ENCODE measurements around the gene NEGR1.

NEGR1 gene

DNA sequence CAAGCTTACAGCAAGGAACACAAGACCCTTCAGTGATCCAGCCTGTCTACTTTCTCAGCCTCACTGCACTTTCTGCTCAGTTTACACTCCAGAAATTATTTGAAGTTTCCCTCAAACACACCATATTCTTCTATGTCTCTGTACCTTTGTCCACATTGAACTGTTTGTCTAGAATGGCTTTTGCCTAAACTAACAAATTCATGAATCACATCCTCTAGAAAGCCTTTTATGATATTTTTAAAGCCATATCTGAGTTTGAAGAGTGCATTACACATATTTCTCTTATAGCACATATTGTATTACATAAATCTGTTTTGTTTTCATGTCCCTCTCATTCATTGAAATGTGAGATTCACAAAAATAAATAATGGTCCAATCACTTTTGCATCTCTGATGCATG, 755.5 kb downstream of the NEGR1 start:
- DNase-seq, result no peak

DNA sequence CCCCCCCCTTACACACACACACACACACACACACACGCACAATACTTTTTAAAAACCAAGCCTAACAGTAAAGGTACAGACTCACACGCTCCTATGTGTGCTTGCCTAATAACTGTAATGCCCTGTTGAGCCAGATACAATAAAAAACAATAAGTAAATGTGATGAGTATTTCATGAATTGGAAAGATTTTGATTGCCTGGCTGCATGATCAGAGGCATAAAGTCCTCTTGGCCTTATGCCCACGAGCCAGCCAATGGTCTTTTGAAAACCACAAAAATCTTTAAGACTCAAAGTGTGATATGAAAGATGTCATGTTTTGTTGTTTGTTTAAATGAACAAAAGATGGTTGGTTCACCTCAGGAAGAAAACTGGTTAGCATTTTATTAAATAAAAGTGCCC, 759.6 kb downstream of the NEGR1 start:
- no peak for DNase-seq

DNA sequence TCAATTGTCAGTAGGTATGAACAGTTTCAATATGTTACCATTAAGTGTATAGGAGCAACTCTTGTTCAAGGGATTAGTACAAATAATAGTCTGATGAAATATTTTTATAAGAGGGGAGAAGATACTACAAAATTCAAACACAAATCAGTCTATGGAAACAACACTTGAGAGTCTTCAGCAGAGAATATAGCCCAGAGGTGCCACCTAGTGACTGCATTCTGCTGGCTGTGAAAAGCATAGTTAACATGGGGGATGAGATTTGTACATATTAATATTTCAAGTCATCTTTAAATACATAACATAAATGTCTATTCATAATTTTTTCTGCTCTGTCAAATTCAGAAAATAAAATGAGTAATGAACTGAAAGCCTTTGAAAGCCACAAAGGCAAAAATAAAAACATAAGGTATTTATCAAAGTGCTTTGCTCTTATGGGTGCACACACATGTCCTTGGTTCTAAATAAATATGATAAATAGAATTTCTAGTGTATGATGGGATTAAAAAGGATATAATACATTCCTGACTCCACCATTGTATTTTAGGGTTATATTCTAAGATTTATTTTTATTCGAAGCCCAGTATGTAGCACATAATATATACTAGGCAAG, 760.6 kb downstream of the NEGR1 start:
- DNase-seq, result peak; percentile 42

DNA sequence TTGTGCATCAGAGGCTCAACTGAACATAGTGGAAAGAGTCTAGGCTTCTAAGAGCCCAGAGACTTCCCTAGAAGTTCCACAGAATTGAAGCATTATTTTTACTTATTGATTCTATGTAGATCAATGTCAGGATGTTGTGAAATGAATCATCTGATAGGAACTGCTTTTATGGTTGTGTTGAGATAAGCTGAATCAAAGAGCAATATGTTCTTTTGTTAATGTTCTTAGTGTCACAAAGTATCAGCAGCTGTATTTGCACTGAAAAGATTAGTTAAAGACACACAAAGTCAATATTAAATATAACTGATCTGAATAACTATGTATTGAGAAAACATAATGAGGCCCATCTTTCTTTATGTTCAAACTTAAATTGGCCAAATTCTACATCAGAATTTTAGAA, 770.8 kb downstream of the NEGR1 start:
- no peak for DNase-seq

DNA sequence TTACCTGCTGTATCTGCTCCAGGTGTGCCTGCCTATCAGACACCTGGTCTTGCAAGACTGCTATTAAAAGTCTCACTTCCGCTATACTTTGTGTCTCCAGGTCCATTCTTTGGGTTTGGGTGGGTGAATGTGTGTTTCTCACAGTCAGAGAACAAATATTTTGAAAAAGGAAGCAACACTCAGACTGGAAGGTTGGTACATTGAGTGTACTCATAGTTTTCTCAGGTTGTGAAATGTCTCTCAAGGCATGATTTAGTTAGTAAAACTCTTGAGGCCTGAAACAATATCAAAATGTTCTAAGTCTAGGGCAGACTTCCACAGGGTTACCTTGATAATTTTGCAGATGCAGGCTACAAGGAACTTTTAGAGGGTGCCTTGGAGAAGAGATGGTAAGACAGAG, 771.6 kb downstream of the NEGR1 start:
- peak; percentile 17 for DNase-seq

DNA sequence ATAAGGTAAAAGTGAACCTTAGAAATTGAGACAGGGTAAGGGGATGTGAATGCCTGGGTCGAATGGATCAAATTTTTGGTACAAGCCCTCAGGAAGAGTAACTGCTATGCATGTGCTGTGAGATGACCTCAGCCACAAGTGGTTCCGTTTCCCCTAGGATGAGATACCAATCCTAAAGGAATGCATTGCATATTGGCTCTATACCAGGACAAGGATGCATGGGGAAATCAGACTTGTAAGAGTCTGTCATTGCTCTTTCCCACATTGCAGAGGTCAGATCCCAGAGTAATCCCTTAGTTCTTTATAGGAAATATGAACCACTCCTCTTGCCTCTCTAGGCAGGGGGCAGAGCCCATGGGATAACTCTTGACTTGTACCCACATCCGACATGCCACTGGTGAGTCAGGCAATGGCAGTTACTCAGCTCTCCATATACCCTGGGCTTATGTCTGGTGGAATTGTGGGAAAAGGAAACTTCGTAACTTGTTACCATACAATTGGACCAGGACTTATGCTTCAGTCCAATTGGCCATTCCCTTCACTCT, 773.2 kb downstream of the NEGR1 start:
- no peak for DNase-seq

DNA sequence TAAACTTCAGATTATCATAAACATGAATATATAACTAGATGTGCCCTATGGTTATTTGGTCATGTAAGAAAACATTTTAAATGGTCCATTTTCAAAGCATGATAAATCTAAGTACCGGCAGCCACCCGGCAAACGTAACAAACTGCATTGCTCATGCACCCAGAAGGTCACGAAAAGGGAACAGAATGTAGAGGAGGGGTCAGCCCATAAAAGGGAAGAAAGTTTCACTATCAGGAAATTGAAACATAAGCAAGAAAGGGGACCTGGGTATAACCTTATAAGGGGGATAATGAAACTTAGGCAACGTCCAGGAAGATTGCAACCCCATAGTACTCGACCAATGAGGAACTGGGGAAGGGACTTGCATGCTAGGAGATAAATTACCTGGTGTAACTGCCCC, 780.3 kb downstream of the NEGR1 start:
- peak; percentile 87 for DNase-seq

DNA sequence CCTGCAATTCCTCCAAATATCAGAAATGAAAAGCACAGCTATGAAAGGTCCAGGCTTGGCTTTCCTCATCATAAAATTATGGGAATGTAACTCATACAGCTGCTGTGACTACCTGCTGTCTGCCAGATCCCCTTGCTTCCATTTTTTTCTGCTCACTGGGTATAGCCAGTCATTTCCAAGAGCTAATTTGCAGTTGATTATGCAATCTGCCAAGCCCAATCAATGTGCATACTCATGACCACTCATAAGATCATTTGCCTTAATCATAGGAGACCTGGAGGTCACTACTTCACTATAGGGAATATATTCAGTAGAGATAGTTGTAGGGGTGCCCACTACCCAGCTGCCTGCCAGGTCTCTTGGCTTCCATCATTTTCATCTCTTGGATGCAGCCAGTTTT, 783.8 kb downstream of the NEGR1 start:
- DNase-seq, result no peak

DNA sequence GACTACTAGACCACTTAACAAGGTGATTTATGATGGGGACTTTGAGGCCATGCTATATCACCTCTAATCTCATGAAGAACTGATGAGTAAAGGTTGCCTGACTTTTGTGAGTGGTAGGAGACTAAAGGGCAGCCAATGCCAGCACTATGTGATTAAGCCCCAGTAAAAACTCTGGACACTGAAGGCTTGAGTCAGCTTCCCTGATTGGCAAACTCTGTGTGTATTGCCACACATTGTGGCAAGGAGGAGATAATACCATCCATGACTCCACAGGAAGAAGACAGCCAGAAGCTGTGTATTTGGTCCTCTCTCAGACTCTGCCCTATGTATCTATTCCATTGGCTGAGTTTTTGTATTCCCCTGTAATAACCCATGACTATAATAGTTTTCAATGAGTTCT, 788.2 kb downstream of the NEGR1 start:
- DNase-seq, result peak; percentile 55

DNA sequence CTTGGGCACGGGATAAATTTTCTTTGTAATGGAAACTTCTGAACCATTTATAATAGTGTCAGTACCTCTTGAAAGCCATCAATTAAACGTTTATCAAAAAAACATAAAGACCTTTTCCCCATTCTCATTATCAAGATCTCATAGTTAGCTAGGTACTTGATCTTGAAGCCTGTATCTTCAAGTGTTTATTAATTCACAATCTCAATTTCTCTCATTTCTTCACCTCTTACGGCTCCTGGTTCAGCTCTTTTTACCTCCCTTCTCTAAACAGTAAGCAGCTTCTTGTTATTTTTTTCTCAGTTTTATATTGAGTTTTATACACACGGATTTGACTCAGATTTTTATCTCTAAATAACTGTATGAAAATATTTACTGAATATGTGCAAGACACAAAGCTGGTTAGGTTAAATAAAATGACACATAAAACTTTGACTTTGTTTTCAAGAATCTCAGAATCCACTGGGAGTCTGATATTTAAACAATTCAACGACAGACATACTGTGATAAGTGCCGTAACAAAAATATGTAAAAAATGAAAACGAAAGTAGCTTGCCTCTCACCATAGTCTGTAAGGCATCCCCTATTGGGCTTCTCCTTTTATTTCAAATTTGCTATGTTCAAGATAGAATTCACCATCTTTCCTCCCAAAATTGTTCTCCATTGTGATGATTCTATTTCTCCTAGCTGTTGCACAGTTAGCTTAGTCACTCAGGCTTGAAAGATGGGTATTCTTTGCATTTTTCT, 789.9 kb downstream of the NEGR1 start:
- DNase-seq, result no peak

DNA sequence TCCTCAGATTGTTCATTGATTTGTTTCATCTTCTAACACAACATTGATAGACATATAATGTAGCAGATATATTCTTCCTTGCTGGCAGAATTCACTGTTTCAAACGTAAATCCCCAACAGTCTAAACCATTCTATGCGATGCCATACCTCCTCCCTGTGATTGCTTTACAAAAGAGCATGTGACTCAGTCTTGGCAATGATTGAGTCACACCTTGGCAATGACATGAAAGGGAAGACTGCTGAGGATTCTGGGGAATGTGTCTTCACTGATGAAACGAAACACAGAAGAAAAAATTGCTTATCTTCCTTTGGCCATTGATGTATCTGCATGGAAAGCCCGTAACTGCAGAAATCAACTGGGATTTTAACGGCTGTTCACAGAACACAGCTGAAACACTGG, 791.9 kb downstream of the NEGR1 start:
- no peak for DNase-seq

DNA sequence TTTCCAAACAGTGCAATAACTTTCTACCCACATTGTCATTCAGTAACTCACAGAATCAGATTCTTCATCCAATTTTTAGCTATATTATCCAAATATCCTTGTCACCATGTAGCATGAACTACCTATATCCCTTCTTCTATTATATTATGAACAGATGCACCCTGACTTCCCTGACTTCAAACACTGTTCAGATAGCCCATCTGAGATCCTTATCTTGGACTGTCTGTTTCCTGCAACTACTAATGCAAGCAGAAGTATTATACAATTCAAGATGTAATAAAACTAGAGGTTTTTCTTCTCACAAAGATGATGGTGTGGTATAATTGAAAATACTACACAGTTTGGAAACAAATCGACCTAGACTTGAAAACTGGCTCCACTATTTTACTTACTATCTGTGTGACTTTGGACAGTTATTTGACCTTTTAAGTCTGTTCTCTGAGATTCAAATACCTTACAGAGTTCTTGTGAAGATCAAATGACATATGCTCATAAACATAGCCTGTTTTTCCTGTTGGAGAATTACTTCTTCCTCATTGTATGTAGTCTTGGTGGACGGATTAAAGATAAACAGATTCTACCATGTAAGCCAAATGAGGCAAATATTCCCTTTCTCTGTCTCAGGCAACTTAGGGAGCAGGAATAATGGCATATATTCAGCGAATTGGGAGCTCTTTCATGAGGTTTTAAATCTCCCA, 793.6 kb downstream of the NEGR1 start:
- no peak for DNase-seq

DNA sequence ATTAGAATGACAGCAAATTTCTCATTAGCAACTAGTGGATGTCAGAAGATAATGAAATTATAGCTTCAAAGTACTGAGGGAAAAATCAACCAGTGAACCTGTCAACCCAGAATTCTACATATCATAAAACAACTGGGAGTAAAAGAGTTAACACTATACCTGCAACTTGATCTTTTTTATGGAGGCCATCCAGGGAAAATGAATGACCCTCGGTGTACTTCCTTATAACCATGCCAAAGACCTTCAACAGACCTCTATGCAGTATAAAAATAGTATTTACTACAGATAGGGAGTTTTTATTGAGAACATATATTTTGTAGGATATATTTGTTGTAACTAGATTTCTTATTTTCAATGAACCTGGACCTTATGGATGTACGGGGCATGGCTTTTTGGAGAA, 809.0 kb downstream of the NEGR1 start:
- no peak for DNase-seq

DNA sequence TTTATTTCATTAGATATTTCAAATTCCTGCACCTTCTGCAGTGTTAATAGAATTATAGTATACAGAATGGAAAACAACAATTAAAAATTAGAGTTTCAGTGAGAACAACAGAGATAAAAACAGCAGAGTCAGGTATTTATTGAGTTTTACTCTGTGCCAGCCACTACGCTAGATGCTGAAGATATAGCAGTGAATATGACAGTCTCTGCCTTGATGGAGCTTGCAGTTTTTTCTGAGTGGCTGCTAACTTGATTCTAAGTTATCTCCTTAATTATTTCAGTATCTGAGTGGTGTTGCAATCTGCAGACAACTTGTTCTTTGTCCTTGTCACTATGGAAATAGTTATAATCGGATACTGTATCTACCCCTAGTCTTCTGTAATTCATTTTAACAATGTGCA, 817.2 kb downstream of the NEGR1 start:
- DNase-seq, result no peak

DNA sequence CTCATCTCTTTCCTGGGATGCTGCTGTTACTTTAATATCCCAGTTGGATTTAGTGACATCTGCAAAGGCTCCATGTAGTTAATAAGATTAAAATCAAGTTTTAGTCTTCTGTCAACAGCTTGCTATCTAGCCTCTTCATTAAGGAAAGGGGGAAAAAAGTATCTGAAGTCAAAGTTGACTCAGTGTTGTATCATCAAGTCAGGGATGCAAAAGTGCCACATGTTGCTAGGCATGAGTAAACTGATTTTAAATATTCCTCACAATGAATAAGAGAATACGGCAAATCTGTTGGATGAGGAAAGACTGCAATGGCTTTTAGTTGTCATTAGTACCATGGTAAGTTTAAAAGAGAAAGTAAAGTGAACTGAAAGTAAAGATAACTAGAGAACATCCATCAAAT, 818.3 kb downstream of the NEGR1 start:
- DNase-seq, result no peak

DNA sequence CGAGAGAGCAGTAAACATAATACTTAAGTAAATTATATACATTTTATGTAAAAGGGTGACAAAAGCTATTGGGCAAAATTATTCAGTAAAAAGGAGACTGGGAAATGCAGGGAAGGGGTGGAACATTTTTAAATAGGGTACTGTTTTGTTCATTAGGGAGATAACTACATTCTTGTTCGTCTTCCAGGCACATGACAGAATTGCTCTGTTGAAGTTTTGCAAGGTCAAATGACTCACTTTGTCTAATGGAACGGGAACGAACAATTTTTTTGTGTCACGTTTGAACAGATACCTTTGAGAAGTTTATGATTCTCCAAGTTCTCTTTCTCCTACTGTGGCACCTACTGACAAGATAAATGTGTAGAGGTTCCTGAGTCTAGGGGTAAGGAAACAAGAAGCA, 819.2 kb downstream of the NEGR1 start:
- no peak for DNase-seq

DNA sequence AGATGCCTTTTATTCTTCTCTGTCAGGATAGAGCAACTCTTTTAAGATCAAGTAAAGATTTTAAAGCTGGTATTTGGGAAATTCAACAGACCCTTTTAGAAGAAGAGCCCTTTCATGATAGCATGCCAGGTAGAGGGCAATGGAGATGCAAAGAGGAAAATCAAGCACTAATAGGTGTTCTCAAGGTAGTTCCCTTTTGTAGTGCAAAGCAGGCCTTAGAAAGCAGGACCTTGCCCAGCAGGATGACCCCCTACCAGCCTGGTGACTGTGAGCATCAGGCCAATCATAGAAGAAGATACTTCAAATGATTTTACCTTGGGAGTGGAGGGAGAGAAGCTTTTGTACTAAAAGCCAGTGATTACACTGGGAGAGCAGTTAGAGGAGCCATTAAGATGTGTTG, 820.1 kb downstream of the NEGR1 start:
- DNase-seq, result no peak

DNA sequence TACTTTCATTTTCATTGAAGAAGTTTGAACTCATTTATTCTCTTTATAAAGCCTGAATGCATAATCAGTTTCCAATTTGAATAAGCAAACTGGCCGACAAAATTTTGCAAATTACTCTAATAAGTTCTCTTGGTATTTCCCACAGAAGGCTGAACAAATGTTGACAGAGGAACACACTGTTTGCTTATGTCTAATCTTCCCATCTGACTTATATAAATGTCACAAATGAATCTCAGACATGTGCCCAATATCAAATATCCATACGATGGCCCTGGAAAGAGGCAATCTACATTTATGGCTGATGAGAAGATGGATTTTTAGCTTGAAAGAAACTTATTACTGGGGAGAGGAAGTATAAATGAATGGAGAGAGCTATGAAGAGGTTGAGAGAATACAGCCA, 820.9 kb downstream of the NEGR1 start:
- no peak for DNase-seq

DNA sequence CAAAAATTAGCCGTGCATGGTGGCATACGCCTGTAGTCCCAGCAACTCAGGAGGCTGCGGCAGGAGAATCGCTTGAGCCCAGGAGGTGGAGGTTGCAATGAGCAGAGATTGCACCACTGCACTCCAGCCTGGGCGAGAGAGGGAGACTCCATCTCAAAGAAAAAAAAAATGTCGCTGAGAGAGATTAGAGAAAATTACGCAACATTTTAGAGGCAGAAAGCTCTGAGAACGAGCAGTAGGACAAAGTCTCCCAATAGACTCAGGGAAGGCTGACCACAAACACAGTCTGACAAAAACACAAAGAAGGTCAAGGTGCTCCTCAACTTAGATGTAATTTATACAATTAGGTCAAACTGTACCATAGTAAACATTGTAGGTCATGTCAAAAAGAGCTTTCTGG, 833.9 kb downstream of the NEGR1 start:
- DNase-seq, result peak; percentile 62

DNA sequence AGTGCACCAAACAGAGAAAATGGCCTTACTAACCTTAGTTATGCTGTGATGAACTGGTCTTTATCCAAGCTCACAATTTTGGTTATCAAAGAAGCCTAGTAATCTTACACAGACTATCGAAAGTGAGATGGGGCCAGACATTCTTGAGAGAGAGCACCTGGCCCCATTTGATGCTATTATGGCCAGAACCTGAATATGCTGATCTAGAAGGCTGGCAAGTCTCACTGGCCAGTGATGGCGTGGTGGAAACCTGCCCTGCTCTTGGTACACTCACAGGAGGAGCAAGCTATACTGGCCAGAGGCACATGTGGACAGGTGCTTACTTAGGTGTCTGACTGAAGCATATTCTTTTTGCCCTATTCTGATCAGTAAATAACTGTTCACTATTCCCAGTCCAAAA, 843.7 kb downstream of the NEGR1 start:
- no peak for DNase-seq

DNA sequence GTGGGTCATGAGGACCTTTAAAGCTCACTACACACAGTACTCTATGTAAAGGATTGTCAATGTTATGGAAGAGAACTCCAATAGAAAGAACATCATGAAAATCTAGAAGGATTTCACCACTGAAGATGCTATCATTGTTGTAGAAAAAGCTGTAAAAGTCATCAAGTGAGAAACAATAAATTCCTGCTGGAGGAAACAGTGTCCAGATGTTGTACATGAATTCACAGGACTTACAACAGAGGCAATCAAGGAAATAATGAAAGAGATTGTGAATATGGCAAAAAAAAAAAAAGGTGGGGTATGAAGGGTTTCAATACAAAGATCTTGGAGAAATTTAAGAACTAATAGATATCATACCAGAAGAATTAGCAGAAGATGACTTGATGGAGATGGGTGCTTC, 846.4 kb downstream of the NEGR1 start:
- DNase-seq, result no peak

DNA sequence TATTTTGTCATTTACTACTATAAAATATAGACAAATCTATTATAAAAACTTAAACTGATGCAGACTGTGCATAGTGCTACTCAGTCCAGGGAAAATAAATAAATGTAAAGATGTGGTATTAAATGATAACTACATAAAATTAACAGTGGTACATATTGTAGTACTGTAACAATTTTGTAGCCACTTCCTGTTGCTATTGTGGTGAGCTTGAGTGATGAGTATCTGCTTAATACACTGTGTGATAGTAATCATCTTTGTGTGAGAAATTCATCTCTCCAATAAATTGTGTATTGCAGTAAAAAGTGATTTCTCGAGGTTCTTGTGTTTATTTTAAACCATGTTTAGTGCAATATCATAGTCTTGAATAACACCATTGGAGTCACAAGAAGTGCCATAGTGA, 848.1 kb downstream of the NEGR1 start:
- no peak for DNase-seq

DNA sequence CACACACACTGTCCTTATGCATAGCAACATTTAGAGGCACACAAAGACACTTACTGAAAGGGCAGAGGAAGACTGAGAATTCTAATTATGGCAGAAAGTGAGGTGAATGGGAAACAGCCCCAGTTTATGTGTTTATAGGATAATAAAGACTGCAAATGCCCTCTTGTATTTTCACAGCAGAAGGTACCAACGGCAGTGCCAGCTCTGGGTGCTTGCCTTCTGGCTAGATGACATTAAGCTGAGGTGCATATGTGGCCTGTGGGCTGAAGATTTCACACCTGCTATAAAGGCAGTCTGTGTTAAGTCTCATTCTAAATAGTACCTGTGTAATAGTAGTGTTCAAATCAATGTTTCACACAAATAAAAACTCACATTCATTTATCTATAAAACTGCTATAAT, 854.3 kb downstream of the NEGR1 start:
- no peak for DNase-seq

DNA sequence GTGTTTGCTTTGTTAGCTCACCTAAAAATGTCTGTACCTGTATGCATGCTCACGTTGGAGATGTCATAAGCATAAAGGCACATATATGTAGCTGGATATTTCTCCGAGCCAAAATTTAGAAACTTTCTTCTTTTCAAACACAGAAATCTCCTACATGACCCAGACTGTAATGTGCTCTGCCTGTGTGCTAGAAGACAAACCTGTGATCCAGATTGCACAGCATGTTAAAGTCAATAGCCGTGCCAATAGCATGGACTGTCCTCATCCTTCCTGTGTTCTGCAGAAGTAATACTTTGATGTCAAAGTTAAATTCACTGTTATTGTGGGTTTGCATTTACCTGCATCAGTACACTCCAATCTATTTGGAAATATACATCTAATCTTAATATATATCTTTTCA, 855.3 kb downstream of the NEGR1 start:
- no peak for DNase-seq
